GM15510 (cell line): ENCODE data around the gene KLC3.

Experiments used
- POLR2A ChIP-seq: IDR thresholded peaks from 3 replicates; pipeline ENCODE4 v1.6.1; 2011; ENCODE audit warnings: borderline replicate concordance; ENCODE audit not compliant: insufficient read length; ENCODE audit errors: extremely low read depth

The KLC3 gene

GRCh38 chr19:45336696-45337251 is 3.8 kb upstream of the KLC3 start:
- no peak for TF ChIP-seq POLR2A

GRCh38 chr19:45339629-45340028 is 921 bp upstream of the KLC3 start:
- TF ChIP-seq POLR2A: no peak

GRCh38 chr19:45340899-45341453 is 426 bp downstream of the KLC3 start:
- no peak for TF ChIP-seq POLR2A

GRCh38 chr19:45342911-45343310 is 2.4 kb downstream of the KLC3 start:
- no peak for TF ChIP-seq POLR2A

GRCh38 chr19:45344621-45345505 is 4.3 kb downstream of the KLC3 start:
- TF ChIP-seq POLR2A: no peak

- TF ChIP-seq POLR2A: no peak
Measured at GRCh38 chr19:45345506-45345860, 4.9 kb downstream of the KLC3 start.

- no peak for TF ChIP-seq POLR2A
Measured at GRCh38 chr19:45346449-45346848, 5.9 kb downstream of the KLC3 start.

GRCh38 chr19:45347570-45348366 is 7.2 kb downstream of the KLC3 start:
- TF ChIP-seq POLR2A: no peak

- TF ChIP-seq POLR2A: no peak
Measured at GRCh38 chr19:45348367-45349125, 8.0 kb downstream of the KLC3 start.

- no peak for TF ChIP-seq POLR2A
Measured at GRCh38 chr19:45349126-45349415, 8.5 kb downstream of the KLC3 start.

GRCh38 chr19:45349430-45349941 is 8.9 kb downstream of the KLC3 start:
- no peak for TF ChIP-seq POLR2A

GRCh38 chr19:45350477-45351058 is 10.0 kb downstream of the KLC3 start:
- TF ChIP-seq POLR2A: no peak

- no peak for TF ChIP-seq POLR2A
Measured at GRCh38 chr19:45351401-45351952, 10.9 kb downstream of the KLC3 start.

- no peak for TF ChIP-seq POLR2A
Measured at GRCh38 chr19:45352062-45352461, 11.5 kb downstream of the KLC3 start.
